Cortex of kidney (tissue), 1 donor: ENCODE data around the gene PDZK1.
"Not testable (repeated sequence)": the region's sequence is repeated elsewhere in the genome, so short reads cannot be mapped to it uniquely, and the experiment has no call there.

Experiments
- DNase-seq: peaks from one replicate; lab custom pipeline; 2025; lab: John Stamatoyannopoulos, UW

PDZK1 gene

GRCh38 chr1:145707183-145707867, at the start of gene PDZK1:
Gene PDZK1 (minus strand): TSS chr1:145707368. CDS start chr1:145688021, 19,347 bp downstream.
- DNase-seq: no peak

DNA sequence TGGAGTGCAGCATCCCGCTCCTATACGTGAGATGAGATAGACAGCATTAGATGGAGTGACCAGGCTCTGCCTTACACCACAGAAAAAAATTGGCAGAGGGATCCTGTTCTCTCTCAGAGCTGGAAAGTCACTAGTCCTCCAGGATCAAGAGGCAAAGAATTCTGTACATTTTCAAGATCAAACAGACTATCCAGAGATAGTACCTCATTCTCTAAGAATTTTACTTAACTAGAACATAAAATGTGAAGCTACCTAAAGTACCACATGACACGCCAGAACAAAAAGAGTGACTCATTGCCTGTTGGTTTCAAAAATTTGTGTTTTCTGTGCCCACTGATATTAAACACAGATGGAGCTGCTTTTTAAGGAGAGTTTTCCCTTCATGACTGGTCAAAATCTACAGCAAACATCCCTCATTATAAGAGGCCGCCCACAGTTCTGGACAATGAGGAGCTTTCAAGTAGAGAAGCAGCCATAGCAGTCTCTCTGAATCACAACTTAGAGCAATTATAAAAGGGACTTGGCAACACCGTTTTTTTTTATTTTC, 44.4 kb upstream of the PDZK1 start:
- DNase-seq: no peak

DNA sequence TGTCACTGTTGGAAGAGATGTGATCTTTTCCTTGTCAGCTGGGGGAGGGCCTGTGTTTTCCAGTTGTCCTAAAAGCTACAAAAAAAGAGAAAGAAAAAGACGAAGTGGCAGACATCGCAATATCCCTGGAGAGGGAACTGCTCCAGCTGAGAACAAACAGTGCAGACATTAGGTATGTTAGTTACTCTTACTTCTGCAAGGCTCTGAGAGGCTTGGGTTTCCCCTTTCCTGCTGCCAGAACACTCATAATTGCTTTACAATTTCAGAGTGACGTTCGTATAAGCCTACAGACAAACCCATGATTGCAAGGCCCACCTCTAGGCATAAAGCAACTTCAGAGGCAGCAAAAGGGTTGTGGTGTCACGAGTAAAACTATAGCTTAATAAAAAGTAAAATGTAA, 43.3 kb upstream of the PDZK1 start:
- no peak for DNase-seq

- no peak for DNase-seq
Measured at GRCh38 chr1:145747398-145748247, 40.5 kb upstream of the PDZK1 start.

DNA sequence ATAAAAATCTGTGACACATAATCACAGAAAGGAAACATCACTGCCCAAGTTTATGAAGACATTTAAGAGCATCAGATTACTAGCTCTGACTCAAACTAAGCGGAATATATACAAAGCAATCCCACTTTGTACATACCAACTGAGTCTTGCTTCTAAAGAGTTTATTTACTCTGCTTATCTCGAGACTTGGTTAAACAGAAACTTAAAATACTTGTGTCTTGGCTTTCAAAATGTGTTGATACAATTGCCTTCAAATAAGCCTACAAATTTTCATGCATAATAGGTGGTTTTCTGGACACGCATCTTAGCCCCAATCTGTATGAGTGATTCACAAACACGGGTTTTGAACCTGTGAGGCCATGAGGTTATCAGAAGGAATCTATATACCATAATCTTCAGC, 33.1 kb upstream of the PDZK1 start:
- DNase-seq: no peak

DNA sequence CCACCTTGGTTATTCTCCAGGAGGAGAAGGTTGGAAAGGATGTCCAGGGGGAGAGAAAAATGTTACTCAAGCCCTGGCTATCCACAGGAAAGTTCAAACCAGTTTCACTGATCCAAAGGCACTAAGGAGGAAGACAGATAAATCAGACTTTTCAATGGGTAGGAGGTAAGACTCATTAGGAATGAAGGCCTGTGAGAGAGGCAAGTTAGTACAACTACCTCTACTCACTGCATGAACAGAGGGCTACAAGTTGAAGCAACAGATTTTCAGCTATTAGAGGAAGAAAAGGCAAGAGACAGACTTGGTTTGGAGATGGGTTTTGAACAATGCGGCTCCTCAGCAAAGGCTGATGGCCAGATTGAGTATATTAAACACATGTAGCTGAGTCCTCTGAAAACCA, 29.0 kb upstream of the PDZK1 start:
- no peak for DNase-seq

GRCh38 chr1:145730900-145731299, 23.7 kb upstream of the PDZK1 start:
- DNase-seq: no peak

DNA sequence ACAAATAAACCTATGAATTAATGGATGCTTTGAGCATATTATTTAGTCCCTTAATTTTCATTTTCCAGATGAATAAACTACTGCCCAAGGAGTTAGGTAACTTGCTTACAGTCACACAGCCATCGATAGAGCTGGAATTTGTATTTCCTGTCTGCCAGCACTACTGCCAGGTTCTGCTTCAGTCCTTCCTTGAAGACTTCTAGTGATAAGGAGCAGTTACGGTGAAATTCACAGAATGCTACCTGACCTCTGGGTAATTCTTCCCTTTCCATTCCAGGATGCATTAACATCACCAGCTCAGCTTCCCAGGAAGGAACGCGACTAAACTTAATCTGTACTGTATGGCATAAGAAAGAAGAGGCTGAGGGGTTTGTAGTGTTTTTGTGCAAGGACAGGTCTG, 23.3 kb upstream of the PDZK1 start:
- no peak for DNase-seq

DNA sequence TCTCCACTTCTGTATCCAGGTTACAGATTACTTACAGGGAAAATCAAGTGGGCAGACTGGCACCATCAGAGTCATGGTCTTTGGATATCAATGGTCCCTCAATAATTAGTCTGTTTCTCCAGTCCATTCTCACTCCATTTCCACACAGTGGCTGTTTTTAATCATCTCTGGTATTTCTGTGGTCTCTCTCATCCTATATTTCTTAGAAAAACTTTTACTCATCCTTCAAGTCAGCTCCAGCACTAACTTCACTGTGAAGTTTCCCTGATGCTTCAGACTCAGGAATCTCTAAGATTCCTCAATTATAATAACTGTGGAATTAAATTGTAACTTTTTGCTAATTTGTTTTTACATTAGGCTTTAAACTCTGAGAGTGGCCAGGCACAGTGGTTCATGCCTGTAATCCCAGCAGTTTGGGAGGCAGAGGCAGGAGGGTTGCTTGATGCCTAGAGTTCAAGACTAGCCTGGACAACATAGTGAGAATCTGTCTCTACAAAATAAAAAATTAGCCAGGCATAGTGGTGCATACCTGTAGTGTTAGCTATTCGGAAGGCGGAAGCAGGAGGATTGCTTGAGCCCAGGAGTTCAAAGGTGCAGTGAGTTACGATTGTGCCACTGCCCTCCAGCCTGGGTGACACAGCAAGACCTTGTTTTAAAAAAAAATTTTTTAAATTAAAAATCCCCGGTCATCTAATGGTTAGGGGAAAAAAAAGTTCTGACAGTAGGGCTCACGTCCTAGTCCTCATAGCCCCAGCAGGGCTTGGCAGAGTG, 22.7 kb upstream of the PDZK1 start:
- no peak for DNase-seq

- no peak for DNase-seq
Measured at GRCh38 chr1:145729196-145729595, 22.0 kb upstream of the PDZK1 start.

DNA sequence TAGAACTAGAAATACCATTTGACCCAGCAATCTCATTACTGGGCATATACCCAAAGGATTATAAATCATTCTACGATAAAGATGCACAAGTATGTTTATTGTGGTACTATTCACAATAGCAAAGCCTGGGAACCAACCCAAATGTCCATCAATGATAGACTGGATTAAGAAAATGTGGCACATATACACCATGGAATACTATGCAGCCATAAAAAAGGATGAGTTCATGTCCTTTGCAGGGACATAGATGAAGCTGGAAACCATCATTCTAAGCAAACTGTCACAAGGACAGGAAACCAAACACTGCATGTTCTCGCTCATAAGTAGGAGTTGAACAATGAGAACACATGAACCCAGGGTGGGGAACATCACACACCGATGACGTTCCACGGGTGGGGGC, 19.0 kb upstream of the PDZK1 start:
- DNase-seq: not testable (repeated sequence)

DNA sequence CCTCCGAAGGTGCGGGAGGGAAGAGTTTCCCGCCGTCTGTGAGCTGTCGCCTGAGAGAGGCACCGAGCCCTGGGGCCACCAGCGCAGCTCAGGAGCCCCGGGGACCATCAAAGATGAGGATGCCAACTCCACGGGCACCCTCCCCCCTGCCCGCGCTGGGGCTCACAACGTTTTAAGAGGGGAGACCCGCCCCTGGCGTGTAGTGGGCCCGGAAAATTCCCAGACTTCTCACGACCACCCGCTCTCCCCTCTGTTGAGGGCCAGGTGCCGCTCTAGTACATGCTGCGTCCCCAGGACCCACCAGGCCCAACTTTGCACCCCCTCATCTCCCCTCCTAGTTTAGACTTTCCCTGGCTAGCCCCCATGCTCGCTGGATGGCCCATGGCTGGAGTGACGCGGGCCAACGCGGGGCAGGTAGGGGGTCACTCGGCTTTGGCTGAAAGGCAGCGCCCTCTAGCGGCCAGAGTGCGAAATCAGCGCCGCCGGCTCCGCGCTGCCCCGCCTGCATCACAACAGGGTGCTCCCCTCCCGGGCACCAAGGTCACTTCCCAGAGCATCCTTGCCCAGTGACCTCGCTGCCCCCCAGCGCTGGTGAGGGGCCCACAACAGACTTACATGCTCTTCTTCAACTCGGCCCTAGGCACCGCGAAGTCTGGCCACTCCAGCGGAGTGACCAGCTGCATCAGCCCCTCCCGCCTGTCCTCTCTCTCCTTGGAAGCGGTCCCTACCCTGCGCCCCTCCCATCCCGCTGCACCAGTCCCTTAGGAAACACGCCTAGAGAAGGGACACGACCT, 13.9 kb upstream of the PDZK1 start:
- DNase-seq: no peak

DNA sequence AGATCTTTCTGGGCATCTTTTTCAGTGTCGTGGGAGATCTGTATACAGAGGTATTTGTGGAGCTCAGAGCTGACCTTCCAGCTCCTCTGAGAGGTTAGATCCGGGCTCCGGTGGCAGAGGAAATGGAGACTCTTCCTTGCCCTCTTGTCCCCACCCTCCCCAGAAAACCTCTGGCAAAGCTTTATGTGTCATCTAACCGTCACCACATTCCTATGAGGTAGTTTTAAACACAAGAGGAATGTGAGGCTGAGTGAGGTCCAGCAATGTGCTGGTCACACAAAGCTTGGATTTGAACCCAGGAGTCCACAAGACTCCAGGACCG, 13.3 kb upstream of the PDZK1 start:
- DNase-seq: no peak

- DNase-seq: no peak
Measured at GRCh38 chr1:145719230-145720079, 12.3 kb upstream of the PDZK1 start, which contains the start of gene CD160. Gene CD160 (plus strand): TSS chr1:145719499. CDS start chr1:145728328, 8,829 bp downstream.

DNA sequence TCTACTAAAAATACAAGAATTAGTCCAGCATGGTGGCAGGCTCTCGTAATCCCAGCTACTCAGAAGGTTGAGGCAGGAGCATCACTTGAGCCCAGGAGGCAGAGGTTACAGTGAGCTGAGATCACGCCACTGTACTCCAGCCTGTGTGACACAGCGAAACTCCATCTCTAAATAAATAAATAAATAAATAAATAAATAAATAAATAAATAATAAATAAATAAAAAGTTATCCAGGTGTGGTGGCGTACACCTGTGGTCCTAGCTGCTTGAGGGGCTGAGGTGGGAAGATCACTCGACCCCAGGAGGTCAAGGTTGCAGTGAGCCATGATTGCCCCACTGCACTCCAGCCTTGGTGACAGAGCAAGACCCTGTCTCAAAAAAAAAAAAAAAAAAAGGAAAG, 11.3 kb upstream of the PDZK1 start:
- DNase-seq: not testable (repeated sequence)

- no peak for DNase-seq
Measured at GRCh38 chr1:145717833-145718232, 10.7 kb upstream of the PDZK1 start.

DNA sequence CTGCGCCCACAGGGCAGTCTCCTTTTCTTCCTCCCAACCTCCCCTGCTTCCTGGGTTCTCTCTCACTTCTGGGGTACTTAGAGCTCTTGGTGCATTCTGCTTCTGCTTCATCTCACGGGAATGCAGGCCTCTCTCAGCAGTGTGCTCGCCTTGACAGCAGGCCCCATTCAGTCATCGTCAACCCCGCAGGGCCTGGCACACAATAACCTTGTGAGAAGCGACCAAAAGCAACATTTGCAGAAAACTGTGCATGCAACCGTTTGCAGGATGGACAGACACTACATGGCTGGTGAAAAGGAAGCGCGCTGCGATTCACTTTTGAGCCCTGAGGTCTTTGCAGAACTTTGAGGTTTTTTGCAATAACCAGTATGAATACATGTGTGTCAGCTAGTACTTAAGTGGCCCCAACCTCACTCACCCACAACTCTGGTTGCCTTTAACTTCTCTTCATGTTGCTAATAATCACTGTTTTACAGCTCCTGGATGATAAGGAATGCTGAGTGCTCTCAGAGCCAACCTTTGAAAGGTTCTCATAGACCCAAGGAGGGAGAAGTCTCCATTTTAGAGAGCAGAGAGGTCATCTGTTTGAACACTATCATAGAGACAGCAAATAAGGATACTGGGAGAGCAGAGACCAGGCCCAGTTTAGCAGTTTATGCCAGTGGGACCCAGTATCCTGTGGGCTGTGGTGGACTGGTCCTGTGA, 9.6 kb upstream of the PDZK1 start:
- DNase-seq: no peak

GRCh38 chr1:145714524-145715111, 7.5 kb upstream of the PDZK1 start:
- DNase-seq: no peak

DNA sequence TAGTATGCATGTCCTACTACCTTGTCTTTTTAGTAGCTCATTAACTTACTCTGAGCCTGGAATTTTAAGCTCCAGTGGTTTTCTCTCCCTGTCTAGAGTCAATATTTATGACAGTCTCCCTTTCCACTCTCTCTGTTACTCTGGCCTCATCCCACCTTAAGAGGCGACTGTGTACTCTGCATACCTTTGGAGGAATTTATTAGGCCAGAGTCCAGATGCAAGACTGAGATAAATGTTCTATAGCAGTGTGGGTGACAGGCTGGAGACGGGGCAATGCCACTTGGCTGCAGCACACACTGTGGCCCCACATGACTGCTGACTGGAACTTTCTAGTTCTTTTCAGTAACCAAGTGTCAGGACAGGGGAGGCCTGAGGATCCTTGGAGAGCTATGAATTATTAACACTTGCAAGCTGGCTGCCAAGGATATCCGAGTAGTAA, 4.1 kb upstream of the PDZK1 start:
- no peak for DNase-seq
